ENCODE data around the gene MTHFS.
"Not testable (repeated sequence)": the region's sequence is repeated elsewhere in the genome, so short reads cannot be mapped to it uniquely, and the experiment has no call there.

MTHFS gene

DNA sequence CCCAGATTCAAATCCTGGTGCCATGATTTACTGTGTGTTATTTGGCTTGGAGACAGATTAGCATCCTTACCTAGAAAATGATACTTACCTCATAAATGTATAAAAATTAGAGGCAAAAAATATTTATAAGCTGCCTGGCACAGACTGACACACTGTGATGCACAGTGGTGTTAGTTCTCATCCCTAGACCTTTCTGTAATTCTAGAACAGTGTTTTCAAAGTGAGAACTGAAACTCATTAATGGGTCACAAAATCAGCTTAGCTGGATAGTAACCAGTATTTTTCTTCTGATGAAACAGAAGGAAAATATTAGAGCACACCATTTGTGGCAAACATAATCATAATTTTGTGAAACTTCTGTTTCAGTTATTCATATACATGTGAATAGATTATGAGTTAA is 17.9 kb upstream of the MTHFS start:
- DNase-seq = no peak

- not testable (repeated sequence) for DNase-seq
Measured at GRCh38 chr15:79909556-79910335, 12.9 kb upstream of the MTHFS start.

- DNase-seq = no peak
Measured at GRCh38 chr15:79904271-79904670, 7.5 kb upstream of the MTHFS start.

- DNase-seq = no peak
Measured at GRCh38 chr15:79903626-79904025, 6.8 kb upstream of the MTHFS start.

GRCh38 chr15:79903144-79903543 is 6.3 kb upstream of the MTHFS start:
- no peak for DNase-seq

DNA sequence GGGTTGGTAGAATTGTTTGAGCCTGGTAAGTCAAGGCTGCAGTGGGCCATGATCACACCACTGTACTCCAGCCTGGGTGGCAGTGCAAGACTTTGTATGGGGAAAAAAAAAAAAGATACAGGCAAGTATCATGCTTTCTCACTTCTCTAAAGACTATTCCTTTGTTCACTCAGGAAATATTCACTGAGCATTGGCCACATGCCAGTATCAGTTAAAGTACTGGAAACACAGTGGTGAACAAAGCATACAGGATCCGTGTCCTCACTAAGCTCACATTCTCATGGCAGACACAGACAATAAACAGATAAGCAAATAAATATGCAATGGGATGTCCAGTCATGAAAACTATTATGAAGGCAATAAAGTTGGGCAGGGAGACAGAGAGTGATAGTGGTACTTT is 5.1 kb upstream of the MTHFS start:
- DNase-seq = no peak

GRCh38 chr15:79900818-79901378 is 4.1 kb upstream of the MTHFS start:
- DNase-seq = not testable (repeated sequence)

DNA sequence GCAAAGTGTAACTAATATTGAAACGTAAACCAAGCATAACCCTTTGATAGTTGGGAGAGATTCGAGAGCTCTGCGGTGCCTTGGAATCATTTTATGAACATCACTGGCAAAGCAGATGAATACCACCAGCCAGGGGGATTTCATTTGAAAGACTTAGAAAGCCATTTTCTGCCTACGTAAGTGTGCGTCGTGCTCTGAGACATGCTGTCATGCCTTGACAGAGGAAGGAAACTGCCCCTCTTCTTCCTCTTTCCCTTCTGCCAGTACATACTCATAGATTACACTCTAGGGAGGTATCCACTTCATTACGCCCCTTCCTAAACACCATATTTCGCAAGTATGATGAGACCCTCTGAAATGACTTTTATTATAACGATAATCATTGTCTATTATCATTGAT is 3.3 kb upstream of the MTHFS start:
- no peak for DNase-seq

- not testable (repeated sequence) for DNase-seq
Measured at GRCh38 chr15:79898786-79899185, 2.0 kb upstream of the MTHFS start.

GRCh38 chr15:79898369-79898768 is 1.6 kb upstream of the MTHFS start:
- DNase-seq = no peak

GRCh38 chr15:79897701-79898113 is 893 bp upstream of the MTHFS start:
- peak; percentile 2 for DNase-seq

- DNase-seq = no peak
Measured at GRCh38 chr15:79897380-79897678, 515 bp upstream of the MTHFS start.

DNA sequence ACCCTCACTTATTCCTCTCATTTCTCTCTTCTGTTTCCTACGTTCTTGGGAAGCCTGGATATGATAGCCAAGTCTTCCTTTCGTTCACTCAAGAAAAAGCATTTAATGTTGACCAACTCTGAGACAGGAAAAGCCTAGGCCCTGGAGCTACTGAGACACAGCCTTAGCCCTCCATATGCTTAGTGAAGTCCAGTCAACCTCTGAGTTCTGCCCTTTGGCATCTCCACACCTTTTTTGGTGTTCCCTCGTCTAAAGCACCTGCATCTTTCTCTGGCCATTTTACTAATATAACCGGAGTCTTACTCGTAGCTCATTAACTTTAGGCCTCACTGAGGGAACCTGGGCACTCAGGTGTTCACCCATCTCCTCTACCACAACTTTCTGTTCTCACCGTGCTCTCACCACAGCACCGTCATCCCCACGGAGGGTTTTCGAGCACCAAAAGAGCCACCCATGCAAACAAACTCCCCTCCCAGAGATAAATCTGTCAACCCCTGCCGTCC is 632 bp downstream of the MTHFS start:
- no peak for DNase-seq

DNA sequence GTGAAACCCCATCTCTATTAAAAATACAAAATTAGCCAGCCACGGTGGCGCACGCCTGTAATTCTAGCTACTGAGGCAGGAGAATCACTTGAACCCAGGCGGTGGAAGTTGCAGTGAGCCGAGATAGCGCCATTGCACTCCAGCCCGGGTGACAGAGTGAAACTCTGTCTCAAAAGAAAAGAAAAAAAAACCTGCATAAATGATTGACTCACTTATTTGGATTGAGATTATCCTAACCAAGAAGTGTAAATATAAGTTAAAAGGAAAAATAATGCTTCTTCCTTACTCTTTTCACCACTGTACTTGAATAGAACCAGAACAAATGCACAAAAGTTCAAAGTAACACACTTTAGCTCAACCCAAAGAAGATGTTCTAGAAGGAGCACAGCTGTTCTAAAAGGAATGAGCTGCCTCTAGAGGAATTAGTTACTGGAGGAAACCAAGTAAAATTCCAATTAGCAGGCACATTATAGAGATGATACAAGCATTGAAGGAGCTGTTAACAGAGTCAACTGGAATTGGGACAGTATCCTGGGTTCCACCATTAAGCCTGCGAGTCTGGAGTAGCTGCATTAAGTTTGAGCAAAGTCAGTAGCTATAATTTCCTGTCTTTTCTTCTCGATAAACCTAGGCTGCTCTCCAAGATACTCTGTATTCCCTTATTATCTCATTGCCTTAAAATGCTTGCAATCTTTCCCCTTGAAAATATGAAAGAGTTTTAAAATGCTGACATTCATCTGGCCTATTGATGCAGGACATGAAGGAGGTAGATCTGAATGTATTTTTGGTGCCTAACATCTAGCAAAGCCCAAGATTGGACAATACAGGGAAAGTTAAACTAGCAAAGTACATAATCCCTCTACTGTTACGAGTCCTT is 9.5 kb downstream of the MTHFS start:
- no peak for DNase-seq

DNA sequence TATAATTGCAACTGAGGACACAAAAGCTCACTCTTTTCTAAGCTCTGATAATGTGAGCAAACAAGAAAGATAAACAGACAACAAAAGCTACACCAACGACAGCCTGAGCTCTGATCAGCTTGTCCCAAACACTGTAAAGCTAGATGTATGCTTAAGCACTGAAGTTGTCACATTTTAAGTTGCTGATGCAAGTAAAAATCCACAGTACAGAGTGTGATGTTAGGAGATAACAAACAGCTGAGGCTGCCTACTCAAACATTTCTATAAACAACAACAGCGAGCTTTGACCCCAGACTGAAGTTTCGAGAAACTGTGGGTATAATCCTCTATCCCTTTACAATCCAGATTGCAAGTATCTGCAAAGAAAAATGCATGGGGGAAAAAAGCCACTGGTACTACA is 10.7 kb downstream of the MTHFS start:
- no peak for DNase-seq

DNA sequence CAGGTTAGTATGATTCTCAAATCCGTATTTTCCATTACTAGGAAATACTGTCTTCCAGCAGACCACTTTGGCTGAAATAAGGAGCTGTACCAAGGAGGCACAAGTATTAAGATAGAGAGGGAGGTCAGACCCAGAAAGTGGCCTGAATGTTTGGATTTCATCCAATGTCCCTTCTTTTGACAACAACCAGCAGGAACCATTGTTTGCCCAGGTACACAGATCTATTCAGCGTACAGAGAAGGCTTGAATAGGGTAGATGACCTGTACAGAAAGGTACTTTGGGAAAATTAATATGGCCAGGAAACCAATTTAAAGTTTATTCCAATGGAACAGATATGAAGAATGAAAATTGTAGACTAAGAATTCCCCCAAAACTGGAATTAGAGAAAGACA is 12.6 kb downstream of the MTHFS start:
- no peak for DNase-seq

- no peak for DNase-seq
Measured at GRCh38 chr15:79883579-79884203, 13.1 kb downstream of the MTHFS start.

- DNase-seq = no peak
Measured at GRCh38 chr15:79881668-79882067, 15.1 kb downstream of the MTHFS start.

GRCh38 chr15:79881254-79881653 is 15.6 kb downstream of the MTHFS start:
- no peak for DNase-seq

GRCh38 chr15:79878078-79878705 is 18.6 kb downstream of the MTHFS start:
- DNase-seq = no peak

- DNase-seq = no peak
Measured at GRCh38 chr15:79875213-79875612, 21.6 kb downstream of the MTHFS start.

DNA sequence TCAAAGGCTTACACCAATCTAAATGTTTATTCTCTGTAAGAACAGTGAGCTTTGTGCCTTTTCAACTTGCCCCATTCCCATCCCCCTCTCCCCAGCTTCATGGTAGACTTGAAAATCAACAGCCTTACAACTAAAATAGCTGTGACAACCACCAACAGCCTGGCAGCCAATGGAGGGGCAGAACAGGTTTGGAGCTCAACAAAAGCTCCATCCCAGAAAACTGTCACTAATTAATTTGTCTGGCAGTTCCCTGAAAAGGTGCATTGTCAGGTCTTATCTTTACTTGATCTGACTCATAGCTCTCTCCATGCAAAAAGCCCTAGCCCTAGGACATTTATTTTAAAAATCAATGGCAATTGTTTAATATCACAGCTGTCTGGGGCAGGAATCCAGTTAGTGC is 22.6 kb downstream of the MTHFS start:
- no peak for DNase-seq

All from activated CD4-positive, alpha-beta T cell treated with anti-CD3 and anti-CD28 coated beads, Interleukin-2, amount 50 U/mL, for 1 hour (primary cell).